Nephron progenitor cell (in vitro differentiated cells): ENCODE data around the gene PSME3IP1.
A peak's percentile ranks its signal among the peaks of the same experiment; 100 is the strongest.

Experiments
- DNase-seq: peaks from one replicate; pipeline ENCODE4 v3.0.0; 2021
- H3K27ac Mint-ChIP-seq: 2 replicates; pipeline ENCODE4 v1.8.0; 2021; ENCODE audit warnings: mild to moderate bottlenecking, moderate library complexity, mixed read lengths
- H3K27me3 Mint-ChIP-seq: 2 replicates; pipeline ENCODE4 v1.8.0; 2021; ENCODE audit warnings: mild to moderate bottlenecking, low read depth, mixed read lengths; ENCODE audit not compliant: poor library complexity
- H3K36me3 Mint-ChIP-seq: 2 replicates; pipeline ENCODE4 v1.8.0; 2021; ENCODE audit warnings: low read depth, mixed read lengths
- H3K4me1 Mint-ChIP-seq: 2 replicates; pipeline ENCODE4 v1.8.0; 2021; ENCODE audit warnings: mixed read lengths
- H3K4me3 Mint-ChIP-seq: 2 replicates; pipeline ENCODE4 v1.8.0; 2021; ENCODE audit warnings: mild to moderate bottlenecking, moderate library complexity, mixed read lengths
- H3K9me3 Mint-ChIP-seq: 2 replicates; pipeline ENCODE4 v1.8.0; 2021; ENCODE audit warnings: mild to moderate bottlenecking, moderate library complexity, mixed read lengths
- TF ChIP-seq, protein P1 (sequence below): fragments of 200-600 bp; sonication (generic); IDR thresholded peaks from 2 replicates; pipeline ENCODE4 v1.5.0; 2021; ENCODE audit warnings: antibody characterized with exemption

The PSME3IP1 gene

DNA sequence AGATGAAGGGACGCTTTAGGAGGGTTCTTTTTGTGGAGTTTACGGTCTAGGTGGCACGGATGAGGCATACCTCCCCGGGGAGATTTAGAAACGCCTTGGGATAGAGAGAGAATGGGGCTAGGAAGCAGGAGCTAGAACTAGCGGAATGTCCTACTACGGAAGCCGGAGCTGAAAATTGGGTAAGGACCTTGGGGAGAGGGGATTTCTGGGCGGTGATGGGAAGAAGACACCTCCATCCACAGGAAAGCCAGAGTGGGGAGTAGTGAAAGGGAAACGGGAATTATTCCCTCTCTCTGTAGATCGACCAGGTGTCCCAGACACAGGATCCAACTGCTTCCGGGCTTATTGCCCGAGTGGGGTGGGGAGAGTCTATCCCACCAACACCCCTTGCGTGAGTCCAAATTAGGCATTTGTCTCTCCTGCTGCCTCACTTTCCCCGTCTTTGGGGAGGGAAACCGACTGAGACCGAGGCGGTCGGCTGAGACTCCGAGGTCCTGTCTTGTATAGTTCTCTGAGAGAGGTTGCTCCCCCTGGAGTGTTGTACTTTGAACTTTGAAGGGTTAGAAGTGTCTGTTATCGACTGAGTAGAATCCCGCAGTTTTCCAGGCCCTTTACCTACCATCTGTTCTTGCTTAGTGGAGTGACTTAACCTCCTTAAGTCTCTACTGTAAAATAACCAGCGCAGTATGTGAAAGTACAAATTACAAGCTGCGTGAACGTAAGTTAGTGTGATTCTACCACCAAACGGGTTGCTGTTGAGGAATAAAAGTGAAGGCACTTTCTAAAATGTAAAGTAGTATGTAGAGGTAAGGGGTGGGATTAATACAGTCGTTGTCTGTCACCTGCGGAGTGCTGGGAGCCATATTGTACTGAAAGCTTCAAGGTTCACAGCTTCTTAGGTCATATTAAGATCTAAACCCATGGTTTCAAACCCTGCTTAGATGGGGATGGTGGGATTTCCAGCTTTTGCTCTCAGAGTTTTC, 1.3 kb upstream of the PSME3IP1 start:
- H3K36me3 Mint-ChIP-seq, result peaks cover 6% of the 10 kb centered on the region
- H3K4me3 Mint-ChIP-seq, result peak overlapping the region; percentile 99
- H3K27ac Mint-ChIP-seq, result peak overlapping the region; percentile 95
- H3K9me3 Mint-ChIP-seq, result peaks cover 6% of the 10 kb centered on the region
- H3K4me1 Mint-ChIP-seq, result peaks cover 55% of the 10 kb centered on the region
- peaks cover 2% of the 10 kb centered on the region for H3K27me3 Mint-ChIP-seq
- DNase-seq, result peak; percentile 13
- TF ChIP-seq, protein P1, sequence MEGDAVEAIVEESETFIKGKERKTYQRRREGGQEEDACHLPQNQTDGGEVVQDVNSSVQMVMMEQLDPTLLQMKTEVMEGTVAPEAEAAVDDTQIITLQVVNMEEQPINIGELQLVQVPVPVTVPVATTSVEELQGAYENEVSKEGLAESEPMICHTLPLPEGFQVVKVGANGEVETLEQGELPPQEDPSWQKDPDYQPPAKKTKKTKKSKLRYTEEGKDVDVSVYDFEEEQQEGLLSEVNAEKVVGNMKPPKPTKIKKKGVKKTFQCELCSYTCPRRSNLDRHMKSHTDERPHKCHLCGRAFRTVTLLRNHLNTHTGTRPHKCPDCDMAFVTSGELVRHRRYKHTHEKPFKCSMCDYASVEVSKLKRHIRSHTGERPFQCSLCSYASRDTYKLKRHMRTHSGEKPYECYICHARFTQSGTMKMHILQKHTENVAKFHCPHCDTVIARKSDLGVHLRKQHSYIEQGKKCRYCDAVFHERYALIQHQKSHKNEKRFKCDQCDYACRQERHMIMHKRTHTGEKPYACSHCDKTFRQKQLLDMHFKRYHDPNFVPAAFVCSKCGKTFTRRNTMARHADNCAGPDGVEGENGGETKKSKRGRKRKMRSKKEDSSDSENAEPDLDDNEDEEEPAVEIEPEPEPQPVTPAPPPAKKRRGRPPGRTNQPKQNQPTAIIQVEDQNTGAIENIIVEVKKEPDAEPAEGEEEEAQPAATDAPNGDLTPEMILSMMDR, result no peak

DNA sequence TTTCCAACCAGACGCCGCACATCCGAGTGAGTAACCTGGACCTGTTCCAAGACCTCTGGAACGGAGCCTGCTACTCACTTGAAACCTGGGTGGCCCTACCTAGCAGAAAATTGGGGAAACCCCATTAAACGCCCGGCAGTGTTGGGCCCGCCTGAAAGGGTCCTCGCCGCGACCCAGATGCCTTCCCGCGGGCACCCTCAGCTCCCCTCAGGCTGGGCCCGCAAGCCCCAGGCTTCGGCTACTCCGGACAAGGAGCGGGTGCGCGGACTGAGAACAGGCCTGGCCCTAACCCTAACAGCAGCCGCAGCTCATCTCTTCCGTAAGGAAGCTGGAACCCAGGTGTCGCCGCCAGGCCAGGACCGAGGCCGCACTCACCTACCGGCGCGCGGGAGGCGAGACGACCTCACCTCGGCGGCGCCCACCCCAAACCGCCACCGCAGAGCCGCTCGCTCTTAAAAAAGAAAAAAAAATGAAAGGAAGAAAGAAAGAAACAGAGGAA, 344 bp downstream of the PSME3IP1 start:
- peaks cover 2% of the 10 kb centered on the region for H3K27me3 Mint-ChIP-seq
- peaks cover 6% of the 10 kb centered on the region for H3K9me3 Mint-ChIP-seq
- H3K27ac Mint-ChIP-seq, result peak overlapping the region; percentile 77
- peaks cover 6% of the 10 kb centered on the region for H3K36me3 Mint-ChIP-seq
- DNase-seq, result peak; percentile 38
- H3K4me3 Mint-ChIP-seq, result peak overlapping the region; percentile 99
- TF ChIP-seq, protein P1, result no peak
- H3K4me1 Mint-ChIP-seq, result peaks cover 49% of the 10 kb centered on the region

DNA sequence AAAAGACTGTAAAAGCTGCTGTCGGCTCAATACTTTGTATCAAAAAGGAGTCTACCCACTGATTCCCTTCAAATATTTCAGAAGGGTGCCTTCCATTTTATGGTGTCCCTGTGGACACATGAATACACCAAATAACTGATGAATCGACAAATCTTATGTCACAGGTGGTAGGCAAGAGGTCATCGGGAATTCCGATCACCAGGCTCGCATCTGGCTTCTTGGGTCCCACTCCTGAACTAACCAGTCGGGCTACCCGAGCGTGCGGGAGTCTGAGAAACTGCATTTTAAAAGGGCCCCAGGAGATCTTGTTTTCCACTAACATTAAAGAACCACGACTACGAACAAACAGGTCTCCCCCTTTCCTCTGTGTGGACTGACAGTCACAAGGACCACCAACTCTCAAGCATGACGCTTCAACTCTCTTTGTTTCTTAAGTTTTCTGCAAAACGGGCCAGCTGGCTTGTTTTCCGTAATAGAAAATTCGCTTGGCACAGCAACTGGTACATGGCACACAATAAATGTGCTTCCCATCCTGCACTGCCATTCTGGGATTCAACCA, 873 bp downstream of the PSME3IP1 start:
- Mint-ChIP-seq H3K36me3 (peaks cover 3% of the 10 kb centered on the region), H3K4me1 (peaks cover 45% of the 10 kb centered on the region), H3K4me3 (peak overlapping the region; percentile 99), H3K27ac (peak overlapping the region; percentile 77), H3K9me3 (peaks cover 6% of the 10 kb centered on the region), H3K27me3 (peaks cover 2% of the 10 kb centered on the region)
- TF ChIP-seq, protein P1, result no peak
- no peak for DNase-seq

DNA sequence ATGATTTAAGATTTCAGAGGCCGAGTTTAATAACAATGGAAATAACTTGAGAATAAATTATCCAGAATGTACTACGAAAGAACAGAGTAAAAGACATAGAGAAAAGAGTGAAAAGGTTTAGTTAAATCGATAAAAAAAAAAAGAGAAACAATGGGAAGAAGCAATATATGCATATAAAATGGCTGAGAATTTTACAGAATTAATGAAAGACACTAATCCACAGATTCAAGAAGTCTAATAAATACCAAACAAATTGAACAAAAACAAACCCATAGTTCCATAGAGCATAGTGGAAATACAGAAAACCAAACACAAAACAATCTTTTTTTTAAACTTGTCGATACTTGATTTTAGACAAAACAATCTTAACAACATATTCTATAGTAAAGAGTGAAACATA, 1.7 kb downstream of the PSME3IP1 start:
- H3K27ac Mint-ChIP-seq, result peak overlapping the region; percentile 7

DNA sequence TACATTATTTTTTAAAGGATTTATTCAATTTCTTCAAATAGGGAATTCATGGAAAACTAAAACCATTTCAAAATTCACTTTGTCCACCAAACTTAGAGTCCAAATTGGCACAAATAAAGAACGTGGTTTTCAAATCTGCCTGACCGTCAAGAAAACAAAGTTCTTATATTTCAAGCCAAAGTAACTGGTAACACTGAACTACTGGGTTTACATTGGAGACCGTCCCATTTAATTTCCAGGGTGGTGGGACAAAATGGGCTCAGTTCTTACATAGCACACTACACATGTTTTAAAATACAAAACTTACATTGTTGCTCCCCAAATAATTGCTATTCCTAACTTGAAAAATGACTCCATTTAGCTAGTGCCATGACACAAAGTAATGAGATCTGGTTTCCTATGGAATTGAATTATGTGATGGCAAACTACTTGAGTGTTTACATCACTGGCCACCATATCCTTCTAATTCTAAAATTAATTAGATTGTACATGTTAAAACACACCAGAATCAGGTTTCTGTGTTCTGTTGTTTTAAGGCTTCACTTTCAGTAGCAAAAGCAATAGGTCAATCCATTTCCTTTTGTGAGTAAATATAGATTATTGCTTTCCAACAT, 6.5 kb downstream of the PSME3IP1 start:
- DNase-seq, result no peak
- peaks cover 6% of the 10 kb centered on the region for H3K36me3 Mint-ChIP-seq
- H3K27ac Mint-ChIP-seq, result no peak overlapping the region
- H3K9me3 Mint-ChIP-seq, result peaks cover 6% of the 10 kb centered on the region
- no peak overlapping the region for H3K4me3 Mint-ChIP-seq
- H3K27me3 Mint-ChIP-seq, result no peaks in the 10 kb centered on the region
- peaks cover 16% of the 10 kb centered on the region for H3K4me1 Mint-ChIP-seq
- TF ChIP-seq, protein P1, result no peak

More for the DNA sequence above, 1.7 kb downstream of the PSME3IP1 start:
- Mint-ChIP-seq H3K27me3 (peaks cover 2% of the 10 kb centered on the region), H3K9me3 (peaks cover 6% of the 10 kb centered on the region), H3K4me3 (peak overlapping the region; percentile 99), H3K4me1 (peaks cover 46% of the 10 kb centered on the region), H3K36me3 (no peaks in the 10 kb centered on the region)
- DNase-seq, result no peak
- TF ChIP-seq, protein P1, result no peak
